Lung (tissue), 12 donors: ENCODE measurements around the gene SMG6. TPM values are rescaled to one million over a fixed set of nuclear protein-coding genes. Genes with fewer than 3 reads are reported as not detected.

ENCODE experiments used
- ATAC-seq: fragments of 200-7000 bp; cut with Tn5 transposase; one replicate; pipeline ENCODE4 v1.9.1; 2020; ENCODE audit warnings: moderate number of reproducible peaks; ENCODE audit not compliant: insufficient read depth, low FRiP score
- DNase-seq, 3 donors: peaks; one replicate each; pipeline ENCODE4 v3.0.0-alpha.2; 2013 to 2017
- H3K27ac ChIP-seq, 2 donors: one replicate each; pipeline ENCODE4 v1.5.1; 2013; ENCODE audit warnings: mild to moderate bottlenecking in 2 of 2, moderate library complexity in 2 of 2, control low read depth in 1 of 2, inconsistent platforms in 1 of 2, low read depth in 1 of 2, low read length in 1 of 2
- H3K27me3 ChIP-seq, 3 donors: one replicate each; pipeline ENCODE4 v1.5.1; 2013; ENCODE audit warnings: low read length in 2 of 3; ENCODE audit not compliant: control insufficient read depth in 3 of 3, insufficient read depth in 3 of 3
- H3K36me3 ChIP-seq, 4 donors: one replicate each; pipeline ENCODE4 v1.5.1; 2013; ENCODE audit warnings: low read length in 4 of 4, mild to moderate bottlenecking in 1 of 4, moderate library complexity in 1 of 4; ENCODE audit not compliant: control insufficient read depth in 4 of 4, insufficient read depth in 4 of 4
- H3K4me1 ChIP-seq, 5 donors: one replicate each; pipeline ENCODE4 v1.5.1; 2013; ENCODE audit warnings: low read length in 5 of 5, mild to moderate bottlenecking in 2 of 5, moderate library complexity in 1 of 5; ENCODE audit not compliant: control insufficient read depth in 5 of 5, insufficient read depth in 5 of 5
- H3K4me3 ChIP-seq: one replicate; pipeline ENCODE4 v1.5.1; 2013; ENCODE audit warnings: mild to moderate bottlenecking, control low read depth, moderate library complexity
- H3K9ac ChIP-seq, 2 donors: one replicate each; pipeline ENCODE4 v1.5.1; 2013; ENCODE audit warnings: low read length in 2 of 2, control low read depth in 1 of 2; ENCODE audit not compliant: insufficient read depth in 1 of 2
- H3K9me3 ChIP-seq, 4 donors: one replicate each; pipeline ENCODE4 v1.5.1; 2013; ENCODE audit warnings: low read length in 3 of 4, mild to moderate bottlenecking in 1 of 4, moderate library complexity in 1 of 4; ENCODE audit not compliant: control insufficient read depth in 4 of 4, insufficient read depth in 3 of 4
- WGBS, 2 donors: extraction: QIAGEN DNeasy Blood & Tissue Kit; methylation state at CpG; one replicate each; pipeline ENCODE4 v1.1.7; 2013; 5-methylcytosine and 5-hydroxymethylcytosine counted together
- polyA plus RNA-seq, 2 donors: library from polyadenylated mRNA; stranded (reverse); fragments of 200-250 nt; gene quantifications; one replicate each; pipeline ENCODE4 v1.2.1, GENCODE V29; 2013
- total RNA-seq, 2 donors: library from RNA; depleted of rRNA in 1 of 2; stranded (reverse); fragments of >200 nt in 1 of 2; gene quantifications; one replicate each; pipeline ENCODE4 v1.2.1, GENCODE V29; 2014 to 2021
- TF ChIP-seq, protein P1 (sequence below): IDR thresholded peaks from 2 replicates; pipeline ENCODE4 v1.5.1; 2012; ENCODE audit warnings: mild to moderate bottlenecking; ENCODE audit errors: control extremely low read depth, extremely low read depth
- donor health status: control.
- donor health status: control.
- donor health status: Bipolar disorder and iron deficiency.
- donor health status: healthy.
- donor health status: DM: yes; HTN: yes; CAD: no.

The SMG6 gene
- total and polyA plus RNA-seq, 4 donors: 17.6 to 45.1 (median 28.9) TPM

DNA sequence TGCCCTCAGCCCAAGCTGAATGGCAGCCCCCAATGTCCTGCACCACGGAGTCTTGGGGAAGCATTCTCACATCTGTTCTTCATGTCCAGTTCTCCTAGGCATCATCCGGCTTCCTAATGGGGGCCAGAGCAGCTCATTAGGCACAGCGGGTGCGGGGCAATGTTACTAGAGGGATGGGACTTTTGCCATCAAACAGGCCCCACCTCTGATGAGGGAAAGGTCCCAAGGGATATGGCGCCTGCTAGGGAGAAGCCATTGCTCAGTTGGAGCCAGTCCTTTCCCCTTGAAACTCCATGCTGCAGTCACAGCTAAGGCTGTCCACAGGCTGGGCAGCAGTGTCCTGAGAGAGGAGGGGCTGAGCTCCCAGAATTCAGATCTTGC, 275.4 kb downstream of the SMG6 start:
- H3K4me1 ChIP-seq: peaks cover 0 to 25% (median 6%) of the 10 kb centered on the region in 5 donors
- DNase-seq (no peak), ATAC-seq (no peak)
- H3K27me3 ChIP-seq: peaks cover 3 to 20% (median 18%) of the 10 kb centered on the region in 3 donors
- no peaks in the 10 kb centered on the region for H3K36me3 ChIP-seq
- H3K9me3 ChIP-seq: no peaks in the 10 kb centered on the region
- no peak overlapping the region for H3K4me3 ChIP-seq
- WGBS, 2 donors: 85 to 93% methylated on average over 5 of the region's 5 CpGs
- TF ChIP-seq, protein P1, sequence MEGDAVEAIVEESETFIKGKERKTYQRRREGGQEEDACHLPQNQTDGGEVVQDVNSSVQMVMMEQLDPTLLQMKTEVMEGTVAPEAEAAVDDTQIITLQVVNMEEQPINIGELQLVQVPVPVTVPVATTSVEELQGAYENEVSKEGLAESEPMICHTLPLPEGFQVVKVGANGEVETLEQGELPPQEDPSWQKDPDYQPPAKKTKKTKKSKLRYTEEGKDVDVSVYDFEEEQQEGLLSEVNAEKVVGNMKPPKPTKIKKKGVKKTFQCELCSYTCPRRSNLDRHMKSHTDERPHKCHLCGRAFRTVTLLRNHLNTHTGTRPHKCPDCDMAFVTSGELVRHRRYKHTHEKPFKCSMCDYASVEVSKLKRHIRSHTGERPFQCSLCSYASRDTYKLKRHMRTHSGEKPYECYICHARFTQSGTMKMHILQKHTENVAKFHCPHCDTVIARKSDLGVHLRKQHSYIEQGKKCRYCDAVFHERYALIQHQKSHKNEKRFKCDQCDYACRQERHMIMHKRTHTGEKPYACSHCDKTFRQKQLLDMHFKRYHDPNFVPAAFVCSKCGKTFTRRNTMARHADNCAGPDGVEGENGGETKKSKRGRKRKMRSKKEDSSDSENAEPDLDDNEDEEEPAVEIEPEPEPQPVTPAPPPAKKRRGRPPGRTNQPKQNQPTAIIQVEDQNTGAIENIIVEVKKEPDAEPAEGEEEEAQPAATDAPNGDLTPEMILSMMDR: no peak
- H3K27ac ChIP-seq: no peak overlapping the region
- H3K9ac ChIP-seq: no peak overlapping the region

DNA sequence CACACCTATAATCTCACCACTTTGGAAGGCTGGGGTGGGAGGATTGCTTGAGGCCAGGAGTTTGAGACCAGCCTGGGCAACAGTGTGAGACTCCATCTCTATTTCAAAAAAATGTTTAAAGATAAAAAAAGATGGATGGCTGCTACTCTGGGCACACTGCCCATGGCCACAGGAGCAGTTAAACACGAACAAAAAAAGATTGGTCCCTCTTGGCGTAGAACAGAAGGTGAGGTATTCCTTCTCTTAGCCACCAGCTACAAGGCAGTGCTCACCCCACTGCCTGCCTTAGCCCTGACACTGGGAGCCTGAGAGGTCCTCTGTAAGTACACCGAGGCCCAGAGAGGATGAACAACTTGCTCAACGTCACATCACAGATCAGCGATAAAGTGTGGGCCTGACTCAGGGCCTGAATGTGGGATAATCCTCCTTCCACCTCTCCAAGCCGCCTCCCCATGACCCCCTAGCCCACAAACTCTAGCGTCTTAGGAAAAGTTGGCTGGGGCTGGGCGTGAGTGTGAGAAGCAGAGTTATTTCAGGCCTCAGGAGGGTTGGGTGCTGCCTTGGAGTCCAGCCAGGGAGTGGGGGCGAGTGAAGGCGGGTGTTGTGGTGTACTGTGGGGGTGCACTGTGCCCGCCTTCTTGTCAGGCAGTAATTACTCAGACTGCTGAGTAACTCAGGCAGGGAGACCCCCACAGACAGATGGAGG, 275.9 kb downstream of the SMG6 start:
- no peak overlapping the region for H3K4me3 ChIP-seq
- no peak overlapping the region for H3K9ac ChIP-seq
- H3K27ac ChIP-seq: no peak overlapping the region
- H3K36me3 ChIP-seq: no peaks in the 10 kb centered on the region
- DNase-seq (no peak), ATAC-seq (no peak)
- peaks cover 0 to 25% (median 8%) of the 10 kb centered on the region in 5 donors for H3K4me1 ChIP-seq
- H3K9me3 ChIP-seq: no peaks in the 10 kb centered on the region
- H3K27me3 ChIP-seq: peaks cover 3 to 25% (median 22%) of the 10 kb centered on the region in 3 donors
- TF ChIP-seq, protein P1: no peak
- WGBS, 2 donors: 70 to 81% methylated on average over 11 of the region's 11 CpGs

DNA sequence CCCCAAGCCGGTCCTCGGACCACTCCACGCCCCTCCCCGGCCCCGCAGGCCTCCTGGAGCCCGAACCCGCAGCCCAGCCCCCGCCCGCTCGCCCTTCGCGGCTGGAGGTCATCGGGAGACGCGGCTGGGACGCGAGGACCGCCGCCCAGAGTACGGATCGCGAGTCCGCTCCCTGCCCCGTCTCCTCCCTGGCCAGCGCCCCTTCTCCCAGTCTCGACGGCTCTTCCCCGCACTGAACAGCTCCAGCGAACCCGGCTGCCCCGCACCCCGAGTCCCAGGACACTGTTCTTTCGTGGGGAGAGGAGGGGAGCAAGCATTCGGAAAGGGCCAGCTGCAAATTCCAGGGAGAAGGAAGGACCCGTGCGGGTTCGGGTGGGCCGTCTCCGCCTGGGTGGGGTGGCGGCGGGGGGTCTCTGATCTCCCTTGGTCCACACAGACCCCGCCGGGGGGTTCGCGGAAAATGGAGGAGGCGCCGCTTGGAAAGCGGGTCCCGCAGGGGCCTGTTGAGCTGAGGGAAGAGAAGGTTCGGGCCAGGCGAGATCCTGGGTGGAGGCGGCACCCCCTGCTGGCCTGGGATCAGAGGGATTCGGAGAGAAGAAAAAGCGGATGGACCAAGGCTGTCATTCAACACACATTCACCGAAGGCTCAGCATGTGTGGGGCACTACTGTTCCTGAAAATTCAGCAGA, 277.8 kb downstream of the SMG6 start:
- Histone ChIP-seq H3K4me3 (no peak overlapping the region), H3K9ac (no peak overlapping the region), H3K27ac (peak overlapping the region in 1 of 2 donors; percentile 43), H3K4me1 (peaks cover 0 to 22% (median 5%) of the 10 kb centered on the region in 5 donors), H3K9me3 (no peaks in the 10 kb centered on the region), H3K27me3 (peaks cover 3 to 34% (median 30%) of the 10 kb centered on the region in 3 donors), H3K36me3 (no peaks in the 10 kb centered on the region)
- no peak for ATAC-seq
- DNase-seq: peak; percentile 77 to 78 (median 77)
- TF ChIP-seq, protein P1: peak; percentile 69
- 2% methylated on average over 54 to 55 of the region's 55 CpGs for WGBS, 2 donors
